Measurements from ENCODE around the gene CCM2L. TPM values are rescaled to one million over a fixed set of nuclear protein-coding genes. Genes with fewer than 3 reads are reported as not detected.

Gene CCM2L
- 10 to 100 TPM in 2 of 3 donors, 1 to 10 TPM in 1; 1.8 to 16.0 (median 11.2) TPM for polyA plus RNA-seq

DNA sequence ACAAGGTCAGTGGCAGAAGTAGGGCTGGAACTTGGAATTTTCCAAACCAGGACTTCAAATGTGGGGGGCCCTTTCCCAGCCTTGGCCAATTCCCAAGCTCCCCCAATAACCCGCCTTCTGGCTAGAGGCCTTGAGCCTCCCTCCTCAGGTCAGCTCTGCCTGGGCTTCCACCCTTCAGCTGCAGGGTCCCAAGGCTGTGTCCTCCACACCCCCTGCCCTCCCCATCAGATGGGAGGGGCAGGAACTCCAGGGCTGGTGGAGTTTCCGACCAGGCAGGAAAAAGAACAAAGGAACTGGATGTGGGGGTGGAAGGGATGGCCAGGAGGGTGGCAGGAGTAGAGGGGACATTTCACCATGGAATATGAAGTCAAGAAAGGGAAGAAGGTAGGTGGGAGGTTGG is at the start of gene CCM2L:
TSS of gene CCM2L (plus strand) at position 338 of the 400 bp plus-strand sequence. CDS start at position 355, 17 bp downstream.
- 40 to 53% (median 48%) methylated on average over 2 of the region's 2 CpGs for WGBS, 3 donors
- no peak within 1 kb of the TSS for H3K27ac ChIP-seq (ENCODE audit: low read depth, low read length)

DNA sequence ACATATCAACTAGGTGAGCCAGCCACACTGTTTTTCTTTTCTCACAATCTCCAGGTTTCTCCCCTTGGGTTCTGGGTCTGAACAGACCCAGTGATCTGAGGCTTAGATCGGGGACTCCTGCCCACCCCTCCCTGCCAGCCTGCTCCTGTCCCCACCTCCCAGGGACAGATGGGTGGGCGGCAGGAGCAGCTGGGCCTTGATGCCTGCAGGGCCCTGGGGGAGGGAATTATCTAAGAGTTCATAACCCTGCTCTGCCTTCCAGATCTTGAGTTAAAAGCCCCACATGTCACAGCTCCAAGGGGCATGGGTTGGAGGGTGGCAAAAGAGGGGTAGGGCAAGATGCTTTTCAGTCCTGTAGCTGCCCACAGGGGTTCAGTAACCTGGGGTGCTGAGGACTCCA is 47.5 kb upstream of the CCM2L start:
- H3K27ac ChIP-seq (ENCODE audit: low read depth, low read length) = no peak overlapping the region
- 46 to 68% (median 59%) methylated on average over 2 of the region's 2 CpGs for WGBS, 3 donors

DNA sequence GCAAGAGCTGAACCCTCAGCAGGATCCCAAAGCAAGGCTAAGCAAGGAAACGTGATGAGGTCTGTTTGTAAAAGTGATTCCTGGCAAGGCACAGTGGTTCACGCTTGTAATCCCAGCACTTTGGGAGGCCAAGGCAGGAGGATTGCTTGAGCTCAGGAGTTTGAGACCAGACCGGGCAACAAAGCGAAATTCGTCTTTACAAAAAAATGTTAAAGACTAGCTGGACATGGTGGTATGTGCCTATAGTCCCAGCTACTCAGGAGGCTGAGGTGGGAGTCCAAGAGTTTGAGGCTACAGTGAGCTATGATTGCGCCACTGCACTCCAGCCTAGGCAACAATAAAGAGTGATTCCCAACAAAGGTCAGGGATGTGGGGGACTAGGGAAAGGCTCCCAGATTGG is 46.3 kb upstream of the CCM2L start:
- H3K27ac ChIP-seq (ENCODE audit: low read depth, low read length) = no peak overlapping the region
- 58 to 74% (median 71%) methylated on average over 6 of the region's 6 CpGs for WGBS, 3 donors

DNA sequence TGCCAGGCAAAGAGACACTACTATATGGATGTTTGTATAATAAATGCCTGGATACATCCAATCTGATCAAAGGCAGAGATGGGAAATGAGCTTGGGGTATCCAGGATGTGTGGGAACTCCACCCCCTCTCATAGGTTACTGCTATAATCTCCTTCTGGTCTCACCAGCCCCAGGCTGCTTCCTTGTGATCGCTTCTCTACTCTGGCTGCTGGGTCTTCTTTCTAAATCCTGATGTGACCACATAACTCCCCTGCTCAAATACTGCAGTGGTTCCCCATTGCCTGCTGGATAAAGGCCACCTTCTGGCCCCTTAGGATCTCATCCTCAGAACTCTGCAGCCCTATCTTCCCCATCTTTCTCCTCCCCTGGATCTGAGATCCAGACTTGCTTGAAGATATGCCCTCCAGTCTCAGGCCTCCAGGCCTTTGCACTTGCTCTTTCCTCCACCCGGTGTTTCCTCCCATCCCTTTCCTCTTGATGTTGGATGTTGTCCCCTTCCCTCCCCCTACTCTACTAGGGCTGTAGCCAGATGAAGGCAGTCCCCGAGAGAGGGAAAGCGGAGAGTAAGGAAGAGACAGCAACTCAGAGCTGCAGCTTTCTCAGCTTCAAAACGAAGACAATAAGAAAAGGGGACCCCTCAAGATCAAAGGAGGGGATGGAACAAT is 43.1 kb upstream of the CCM2L start:
- WGBS, 3 donors = 8 to 10% (median 8%) methylated on average over 5 of the region's 5 CpGs
- H3K27ac ChIP-seq (ENCODE audit: low read depth, low read length) = no peak overlapping the region

DNA sequence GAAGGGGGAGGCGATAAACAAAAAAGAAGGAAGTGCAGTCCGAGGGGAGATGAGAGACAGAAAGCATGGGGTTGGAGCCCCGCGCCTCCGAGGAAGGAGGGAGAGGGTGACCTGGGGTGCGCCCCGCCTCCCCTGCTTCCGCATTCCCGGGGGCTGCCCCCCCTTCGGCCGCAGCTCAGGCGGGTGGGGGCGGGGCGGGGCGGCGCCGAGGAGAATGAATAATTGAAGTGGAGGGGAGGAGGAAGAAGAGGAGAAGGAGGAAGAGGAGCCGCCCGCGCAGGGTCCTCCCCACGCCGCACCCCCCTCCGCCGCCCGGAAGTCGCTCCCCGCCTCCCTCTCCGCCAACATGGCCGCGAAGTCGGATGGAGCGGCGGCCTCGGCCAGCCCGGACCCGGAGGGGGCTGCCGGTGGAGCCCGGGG is 42.4 kb upstream of the CCM2L start, which contains the start of gene XKR7:
TSS of gene XKR7 (plus strand) at position 322 of the 420 bp plus-strand sequence. CDS start at position 347, 25 bp downstream.
- 0 to 4% (median 1%) methylated on average over 17 to 38 of the region's 38 CpGs for WGBS, 3 donors
- no peak within 1 kb of the TSS for H3K27ac ChIP-seq (ENCODE audit: low read depth, low read length)

DNA sequence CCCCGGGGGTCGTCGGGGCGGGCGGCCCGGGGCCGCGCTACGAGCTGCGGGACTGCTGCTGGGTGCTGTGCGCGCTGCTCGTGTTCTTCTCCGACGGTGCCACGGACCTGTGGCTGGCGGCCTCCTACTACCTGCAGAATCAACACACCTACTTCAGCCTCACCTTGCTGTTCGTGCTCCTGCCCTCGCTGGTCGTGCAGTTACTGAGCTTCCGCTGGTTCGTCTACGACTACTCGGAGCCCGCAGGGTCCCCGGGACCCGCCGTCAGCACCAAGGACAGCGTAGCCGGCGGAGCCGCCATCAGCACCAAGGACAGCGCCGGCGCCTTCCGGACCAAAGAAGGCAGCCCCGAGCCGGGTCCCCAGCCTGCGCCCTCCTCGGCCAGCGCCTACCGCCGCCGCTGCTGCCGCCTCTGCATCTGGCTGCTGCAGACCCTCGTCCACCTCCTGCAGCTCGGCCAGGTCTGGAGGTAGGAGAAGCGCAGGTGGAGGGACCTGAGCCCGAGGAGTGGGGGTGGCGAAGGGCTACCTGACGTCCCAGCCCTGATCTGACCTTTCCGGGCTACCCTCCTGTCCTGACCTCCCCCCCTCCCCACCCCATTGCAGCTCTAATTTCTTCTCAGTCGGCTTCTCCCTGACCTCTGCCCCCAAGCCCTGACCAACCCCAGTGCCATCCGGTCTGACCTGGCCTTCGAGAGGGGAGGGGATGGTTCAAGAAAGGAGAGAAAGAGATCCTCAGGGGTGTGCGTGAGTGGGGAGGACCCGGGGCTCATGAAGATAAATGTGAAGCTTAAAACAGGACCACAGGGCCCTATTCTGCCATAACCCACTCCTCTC is 41.7 kb upstream of the CCM2L start:
- H3K27ac ChIP-seq (ENCODE audit: low read depth, low read length) = no peak overlapping the region
- WGBS, 3 donors = 1 to 4% (median 3%) methylated on average over 42 to 57 of the region's 57 CpGs

DNA sequence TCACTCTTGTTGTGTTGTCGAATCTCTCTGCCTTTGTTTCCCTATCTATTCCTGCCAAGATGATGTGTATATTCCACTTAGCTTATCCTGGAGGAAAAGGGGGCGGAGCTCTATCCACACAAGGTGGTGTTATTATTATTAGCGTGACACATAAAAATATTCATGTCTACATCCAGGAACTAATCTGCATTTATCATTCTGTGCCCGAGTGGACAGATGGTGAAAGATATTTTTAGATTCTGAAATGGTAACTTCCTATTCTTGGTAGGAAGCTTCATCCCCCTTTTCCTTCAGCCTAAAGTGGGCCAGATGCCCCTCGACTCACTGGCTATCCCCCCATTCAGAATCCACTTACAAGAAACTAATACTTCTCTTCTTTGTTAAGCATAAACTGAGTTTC is 40.2 kb upstream of the CCM2L start:
- WGBS, 3 donors = 56 to 59% (median 58%) methylated on average over 5 of the region's 5 CpGs
- H3K27ac ChIP-seq (ENCODE audit: low read depth, low read length) = no peak overlapping the region

DNA sequence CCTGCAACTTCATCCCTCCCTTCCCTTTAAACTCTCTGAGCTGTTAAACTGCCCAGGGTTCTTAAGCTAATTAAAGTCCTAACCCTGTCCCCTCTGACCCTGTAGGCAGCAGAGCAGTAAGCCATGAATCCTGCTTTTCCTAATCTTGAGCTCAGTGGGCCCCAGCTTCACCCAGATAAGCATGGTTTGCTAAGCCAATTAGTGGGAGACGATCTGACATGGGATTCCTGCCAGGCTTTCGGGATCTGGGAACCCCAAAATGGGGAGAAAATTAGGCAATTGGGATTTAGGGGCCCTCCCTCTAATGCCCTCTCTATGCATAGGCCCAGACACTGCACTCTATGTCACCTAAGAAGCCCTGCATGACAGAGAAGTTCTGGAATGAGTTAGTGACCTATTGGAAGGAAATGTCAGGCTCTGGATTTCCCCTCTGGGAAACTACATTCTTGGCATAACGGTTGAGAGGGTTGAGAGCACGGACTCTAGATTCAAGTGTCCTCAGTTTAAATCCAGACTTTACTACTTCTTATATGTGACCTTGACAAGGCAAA is 37.7 kb upstream of the CCM2L start:
- H3K27ac ChIP-seq (ENCODE audit: low read depth, low read length) = no peak overlapping the region
- 24 to 42% (median 40%) methylated on average over 4 of the region's 4 CpGs for WGBS, 3 donors

DNA sequence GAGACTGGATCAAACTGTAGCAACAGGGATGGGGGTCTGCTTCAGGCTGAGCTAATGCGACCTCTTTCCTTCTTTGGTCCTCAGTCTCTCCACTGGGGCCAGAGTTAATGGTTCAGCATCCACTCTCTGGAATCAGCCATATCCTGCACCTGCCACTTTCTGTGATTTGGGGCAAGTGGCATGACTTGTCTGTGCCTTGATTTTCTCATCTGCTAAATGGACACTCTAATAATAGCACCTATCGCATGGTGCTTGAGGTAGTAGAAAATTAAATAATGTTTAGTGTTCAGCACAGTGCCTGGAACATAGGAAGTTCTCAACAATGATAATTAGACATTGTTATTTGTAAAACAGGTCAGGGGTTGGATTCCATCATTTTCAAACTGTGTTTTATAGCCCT is 35.9 kb upstream of the CCM2L start:
- WGBS, 3 donors = 70 to 90% (median 89%) methylated on average over 2 of the region's 2 CpGs
- no peak overlapping the region for H3K27ac ChIP-seq (ENCODE audit: low read depth, low read length)

DNA sequence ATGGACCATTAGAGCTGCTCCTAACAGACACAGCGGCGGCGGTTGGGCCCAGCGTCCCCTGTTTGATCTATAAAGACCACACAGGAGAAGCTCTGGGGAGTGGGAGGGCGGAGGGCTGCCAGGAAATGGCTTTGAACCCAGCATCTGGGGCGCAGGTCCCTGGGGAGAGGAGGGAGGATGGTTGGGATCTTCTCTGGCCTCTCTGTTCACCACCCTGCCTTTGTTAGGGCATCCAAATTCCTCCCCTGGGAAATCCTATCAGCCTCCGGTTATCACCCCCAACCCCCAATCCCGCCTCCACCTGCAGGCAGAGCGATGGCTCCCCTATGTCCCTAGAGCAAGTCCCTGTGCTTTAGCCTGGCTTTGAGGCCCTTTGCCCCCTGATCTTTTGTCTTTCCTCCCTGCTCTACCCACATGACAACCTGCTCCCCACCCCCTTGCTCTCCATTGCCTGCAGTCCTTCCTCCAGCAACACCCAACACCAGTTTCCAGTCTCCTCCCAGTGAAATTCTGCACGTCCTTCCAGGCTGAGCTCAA is 35.2 kb upstream of the CCM2L start:
- 26 to 42% (median 37%) methylated on average over 10 of the region's 10 CpGs for WGBS, 3 donors
- H3K27ac ChIP-seq (ENCODE audit: low read depth, low read length) = no peak overlapping the region

DNA sequence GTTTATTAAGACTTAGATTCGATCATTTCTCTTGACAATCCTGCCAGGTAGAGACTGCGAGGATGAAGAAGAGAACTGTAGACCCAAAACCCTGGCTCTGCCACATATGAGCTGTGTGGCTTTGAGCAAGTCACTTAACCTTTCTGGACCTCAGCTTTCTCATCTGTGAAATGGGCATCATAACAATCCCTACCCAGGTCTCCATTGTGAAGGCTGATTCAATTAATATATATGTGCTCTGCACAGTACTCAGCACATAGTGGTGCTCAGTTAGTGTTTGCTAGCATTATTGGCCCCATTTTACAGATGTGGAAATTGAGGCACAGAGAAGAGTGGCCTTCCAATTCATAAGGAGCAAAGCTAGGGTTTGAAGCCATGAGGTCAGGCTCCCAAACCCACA is 34.4 kb upstream of the CCM2L start:
- WGBS, 3 donors = 67 to 88% (median 84%) methylated on average over 2 of the region's 2 CpGs
- no peak overlapping the region for H3K27ac ChIP-seq (ENCODE audit: low read depth, low read length)

DNA sequence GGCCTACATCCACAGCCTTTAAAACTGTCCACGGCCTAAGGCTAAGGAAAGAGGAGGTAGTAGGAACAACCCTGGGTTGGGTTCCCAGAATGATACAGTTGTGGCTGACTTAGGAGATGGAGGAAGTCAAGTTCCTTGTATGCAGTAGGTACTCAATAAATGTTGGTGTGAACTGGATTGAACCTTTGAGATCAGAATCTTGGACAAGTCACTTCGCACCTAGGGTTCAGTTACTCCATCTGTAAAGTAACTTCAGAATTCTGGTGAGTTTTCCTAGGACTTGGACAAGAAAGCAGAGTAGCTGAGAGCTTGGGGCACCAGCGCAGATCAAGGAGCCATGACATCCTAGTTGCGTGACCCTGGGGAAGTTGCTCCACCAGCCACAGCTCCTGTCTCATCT is 33.2 kb upstream of the CCM2L start:
- WGBS, 3 donors = 74 to 96% (median 82%) methylated on average over 4 of the region's 4 CpGs
- H3K27ac ChIP-seq (ENCODE audit: low read depth, low read length) = no peak overlapping the region

DNA sequence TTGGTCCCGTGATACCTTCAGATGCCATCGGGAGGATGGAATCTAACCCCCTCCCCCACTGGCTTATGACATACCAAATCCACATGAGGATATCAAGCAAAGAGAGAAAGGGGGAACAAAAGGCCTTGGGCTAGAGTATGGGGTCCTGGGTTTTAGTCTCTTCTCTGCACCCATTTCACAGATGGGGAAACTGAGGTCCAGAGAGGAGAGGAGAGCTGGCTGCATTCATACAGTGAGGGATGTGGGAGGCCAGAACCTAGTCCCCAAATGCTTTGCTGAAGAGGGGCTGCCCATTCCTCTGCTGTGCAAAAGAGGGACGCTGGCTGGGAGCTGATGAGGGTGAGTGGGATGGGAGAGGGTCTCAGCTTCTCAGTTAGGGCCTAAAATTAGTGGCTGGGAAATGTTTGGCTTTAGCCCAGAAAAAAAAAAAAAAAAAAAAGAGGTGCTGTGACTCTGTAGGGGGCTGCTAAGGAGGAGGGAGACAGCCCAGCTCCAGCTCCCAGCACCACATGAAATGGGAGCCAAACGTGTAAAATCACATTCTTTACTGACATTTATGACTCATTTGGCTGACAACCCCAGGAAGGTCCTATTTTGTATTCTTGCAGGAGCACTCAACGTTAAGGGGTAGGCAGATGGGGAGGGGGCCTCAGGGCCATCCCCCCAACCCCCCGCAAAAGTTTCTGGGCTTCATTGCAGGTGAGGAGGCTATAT is 30.4 kb upstream of the CCM2L start:
- H3K27ac ChIP-seq (ENCODE audit: low read depth, low read length) = no peak overlapping the region
- WGBS, 3 donors = 52 to 58% (median 58%) methylated on average over 6 of the region's 6 CpGs

DNA sequence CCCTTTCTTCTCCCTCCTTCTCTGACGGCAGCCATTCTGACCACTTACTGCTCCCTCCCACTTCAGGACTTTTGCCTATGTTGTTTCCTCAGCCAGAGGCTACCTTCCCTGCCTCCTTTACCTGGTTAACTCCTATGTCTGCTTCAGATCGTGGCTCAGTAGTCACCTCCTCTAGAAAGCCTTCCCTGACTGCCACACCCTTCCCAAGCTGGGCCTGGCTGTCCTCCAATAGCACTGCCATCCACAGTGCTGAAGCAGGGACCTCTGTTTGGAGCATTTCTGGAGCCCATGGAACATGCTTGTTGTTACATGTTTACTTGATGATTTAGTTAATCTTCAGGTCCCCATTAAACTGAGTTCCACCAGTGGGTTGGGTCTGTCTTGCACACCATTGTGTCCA is 28.5 kb upstream of the CCM2L start:
- WGBS, 3 donors = 70 to 83% (median 81%) methylated on average over 2 of the region's 2 CpGs

DNA sequence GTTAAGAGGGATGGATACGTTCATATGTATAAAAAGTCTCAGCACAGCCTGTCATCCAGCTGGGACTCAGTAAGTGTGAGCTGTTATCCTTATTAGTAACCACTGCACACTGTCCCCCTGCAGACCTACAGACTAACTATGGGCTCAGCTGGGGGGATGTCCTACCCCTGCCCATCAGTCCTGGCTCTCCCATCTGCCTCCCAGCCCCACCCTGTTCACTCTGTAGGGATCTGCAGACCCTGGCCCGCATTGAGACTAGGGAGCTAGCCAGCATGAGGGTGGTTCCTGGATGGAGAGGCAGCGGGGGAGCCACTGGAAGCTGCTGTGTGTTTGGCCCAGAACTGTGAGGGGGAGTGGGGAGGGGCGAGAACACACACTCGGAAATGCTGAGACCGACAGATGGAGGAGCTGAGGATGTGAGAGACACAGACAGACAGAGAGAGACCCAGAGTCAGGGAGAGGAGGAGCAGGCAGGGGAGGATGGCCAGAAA is 25.2 kb upstream of the CCM2L start:
- 31 to 40% (median 34%) methylated on average over 6 of the region's 6 CpGs for WGBS, 3 donors
- H3K27ac ChIP-seq (ENCODE audit: low read depth, low read length) = no peak overlapping the region

More for the DNA sequence above, 28.5 kb upstream of the CCM2L start:
- H3K27ac ChIP-seq (ENCODE audit: low read depth, low read length) = no peak overlapping the region

DNA sequence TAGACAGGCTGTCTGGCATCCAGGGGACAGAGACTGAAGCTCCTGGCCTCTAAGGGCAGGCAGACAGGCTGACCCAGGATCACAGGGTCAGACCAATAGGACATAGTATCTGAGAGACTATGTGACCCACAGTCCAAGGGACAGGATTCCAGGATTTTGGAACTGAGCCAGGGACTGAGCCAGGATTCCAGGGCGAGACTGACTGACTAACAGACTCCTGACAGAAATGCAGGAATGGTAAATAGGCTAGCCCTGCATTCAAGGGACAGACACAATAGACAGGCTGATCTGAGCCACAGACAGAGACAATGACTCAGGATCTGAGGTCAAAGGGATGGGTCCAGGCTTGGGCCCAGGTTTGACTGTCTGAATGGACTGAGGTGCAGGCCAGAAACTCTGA is 22.5 kb upstream of the CCM2L start:
- no peak overlapping the region for H3K27ac ChIP-seq (ENCODE audit: low read depth, low read length)
- 58 to 76% (median 65%) methylated on average over 1 of the region's 1 CpG for whole genome bisulfite sequencing, 3 donors

DNA sequence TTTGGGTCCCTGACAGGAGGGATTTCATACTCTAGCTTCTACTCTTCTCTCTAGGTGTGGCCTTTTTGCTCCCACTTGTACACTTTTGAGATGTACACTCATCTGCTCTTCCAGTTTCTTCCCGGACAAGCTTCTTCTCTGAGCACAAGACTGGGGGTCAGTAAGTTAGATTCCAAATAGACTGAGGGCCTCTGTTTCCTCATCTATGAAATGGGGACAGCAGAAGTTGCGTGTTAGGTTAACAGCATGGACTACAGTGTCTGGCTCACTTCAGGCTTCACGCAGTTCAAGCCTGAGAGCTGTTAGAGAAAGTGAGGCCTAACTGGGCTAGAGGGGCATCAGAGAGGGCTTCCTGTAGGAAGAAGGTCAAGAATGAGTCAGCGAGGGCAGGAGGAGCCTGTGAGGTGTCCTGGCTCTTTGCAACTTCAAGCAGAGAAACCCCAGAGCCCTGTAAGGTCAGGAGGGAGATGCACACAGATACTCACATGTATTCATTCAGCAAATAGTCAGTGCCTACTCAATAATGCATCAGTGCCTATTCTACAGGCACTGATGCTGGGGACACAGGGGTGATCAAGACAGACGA is 21.7 kb upstream of the CCM2L start:
- WGBS, 3 donors = 69 to 88% (median 88%) methylated on average over 5 of the region's 5 CpGs
- H3K27ac ChIP-seq (ENCODE audit: low read depth, low read length) = no peak overlapping the region

DNA sequence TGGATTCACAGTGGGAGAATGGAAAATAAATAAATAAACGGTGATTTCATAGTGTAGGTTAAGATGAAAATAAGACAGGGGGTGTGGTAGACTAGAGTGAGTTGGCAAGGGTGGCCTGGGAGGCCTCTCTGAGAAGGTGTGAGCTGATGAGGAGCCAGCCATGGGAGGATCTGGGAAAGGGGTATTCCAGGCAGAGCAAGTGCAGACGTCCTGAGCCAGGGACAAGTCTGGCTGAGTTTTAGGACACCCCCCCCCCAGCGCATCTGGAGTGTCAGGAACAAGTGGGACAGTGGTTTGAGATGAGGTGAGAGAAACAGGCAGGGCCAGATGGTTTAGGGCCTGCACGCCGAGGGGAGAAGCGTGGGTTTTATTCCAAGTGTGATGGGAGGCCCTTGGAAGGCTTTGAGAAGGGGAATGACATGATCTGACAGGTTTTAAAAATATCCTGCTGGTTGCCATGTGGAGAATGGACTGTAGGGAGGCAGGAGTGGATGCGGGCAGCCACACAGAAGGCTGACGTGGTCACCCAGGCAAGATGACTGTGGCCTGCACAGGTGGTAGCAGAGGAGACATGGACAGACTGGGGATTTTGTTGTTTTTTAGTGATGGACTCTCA is 21.1 kb upstream of the CCM2L start:
- 76 to 78% (median 77%) methylated on average over 8 of the region's 8 CpGs for WGBS, 3 donors

More for the DNA sequence above, 21.1 kb upstream of the CCM2L start:
- no peak overlapping the region for H3K27ac ChIP-seq (ENCODE audit: low read depth, low read length)

Measured in adipose tissue (tissue), 3 donors.